Testis (tissue), 3 donors: Measurements from ENCODE around the gene PPP4R1. TPM values are rescaled to one million over a fixed set of nuclear protein-coding genes. Genes with fewer than 3 reads are reported as not detected.

Source experiments
- DNase-seq: peaks from one replicate; pipeline ENCODE4 v3.0.0-alpha.2; 2019
- H3K27ac ChIP-seq, 2 donors: fragments of 200-600 bp; sonication (generic); one replicate each; pipeline ENCODE4 v1.5.1; 2019
- H3K27me3 ChIP-seq: fragments of 200-600 bp; sonication (generic); one replicate; pipeline ENCODE4 v1.5.1; 2019
- H3K36me3 ChIP-seq: fragments of 200-600 bp; sonication (generic); one replicate; pipeline ENCODE4 v1.5.1; 2017; ENCODE audit warnings: low read depth; ENCODE audit errors: missing control alignments
- H3K4me1 ChIP-seq: fragments of 200-600 bp; sonication (generic); one replicate; pipeline ENCODE4 v1.5.1; 2019
- H3K4me3 ChIP-seq, 2 donors: fragments of 200-600 bp; sonication (generic); one replicate each; pipeline ENCODE4 v1.5.1; 2017 to 2019
- H3K9me3 ChIP-seq: fragments of 200-600 bp; sonication (generic); one replicate; pipeline ENCODE4 v1.5.1; 2017
- POLR2A ChIP-seq: fragments of 450-650 bp; IDR thresholded peaks from one replicate; pipeline ENCODE4 v1.6.1; 2017; ENCODE audit warnings: antibody characterized with exemption, mild to moderate bottlenecking, moderate library complexity
- WGBS, 2 donors: methylation state at CpG; one replicate each; pipeline ENCODE4 v1.1.5; 2018; 5-methylcytosine and 5-hydroxymethylcytosine counted together
- intact Hi-C: fragments of 100-400 bp; cut with DNase I; formaldehyde crosslinking; loops from one replicate; pipeline ENCODE4 v1.15.1; 2023; ENCODE audit warnings: low total_unique reads
- polyA plus RNA-seq: library from polyadenylated mRNA; stranded (reverse); fragments of 350-450 nt; fragmentation: Illumina TruSeq; extraction: RNeasy Lipid Tissue Mini Kit (QIAGEN cat#74804); gene quantifications from one replicate; pipeline ENCODE4 v1.2.3, GENCODE V29; 2014; ENCODE audit warnings: low read depth, low replicate concordance; ENCODE audit not compliant: insufficient read depth
- total RNA-seq, 2 donors: library from RNA; depleted of rRNA; stranded (reverse); fragments of >200 nt; gene quantifications; one replicate each; pipeline ENCODE4 v1.2.3, GENCODE V29; 2016
- TF ChIP-seq, protein P1 (sequence below), 3 experiments: fragments of 450-650 bp in 2 of 3; fragments of 200-600 bp in 1 of 3; sonication (generic) in 1 of 3; IDR thresholded peaks; one replicate each; pipeline ENCODE4 v1.5.1; 2016 to 2019; ENCODE audit warnings: antibody characterized with exemption in 3 of 3, mild to moderate bottlenecking in 2 of 3, moderate library complexity in 1 of 3

PPP4R1 gene
- total and polyA plus RNA-seq, 3 donors from 2014 or later = 91.8 to 136 (median 128) TPM

DNA sequence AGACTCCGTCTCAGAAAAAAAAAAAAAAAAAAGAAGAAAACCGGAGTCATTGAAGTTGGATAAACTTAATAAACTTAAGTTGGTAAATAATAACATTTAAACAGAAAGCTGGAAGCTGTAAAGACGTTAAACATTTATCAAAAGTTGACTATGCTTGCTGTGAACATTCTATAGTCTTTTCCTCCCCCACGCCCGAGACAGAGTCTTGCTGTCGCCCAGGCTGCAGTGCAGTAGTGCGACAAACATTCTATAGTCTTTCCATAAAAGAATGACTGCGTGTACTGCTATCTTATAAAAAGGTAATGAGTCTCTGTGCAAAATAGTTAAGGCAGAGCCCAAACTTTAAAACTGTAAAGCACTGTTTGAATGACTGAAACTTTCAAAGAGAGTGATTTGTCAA is 45.2 kb downstream of the PPP4R1 start:
- H3K36me3 ChIP-seq = no peaks in the 10 kb centered on the region
- no peaks in the 10 kb centered on the region for H3K4me1 ChIP-seq
- no peak for DNase-seq
- H3K9me3 ChIP-seq = no peaks in the 10 kb centered on the region
- TF ChIP-seq, protein P1, sequence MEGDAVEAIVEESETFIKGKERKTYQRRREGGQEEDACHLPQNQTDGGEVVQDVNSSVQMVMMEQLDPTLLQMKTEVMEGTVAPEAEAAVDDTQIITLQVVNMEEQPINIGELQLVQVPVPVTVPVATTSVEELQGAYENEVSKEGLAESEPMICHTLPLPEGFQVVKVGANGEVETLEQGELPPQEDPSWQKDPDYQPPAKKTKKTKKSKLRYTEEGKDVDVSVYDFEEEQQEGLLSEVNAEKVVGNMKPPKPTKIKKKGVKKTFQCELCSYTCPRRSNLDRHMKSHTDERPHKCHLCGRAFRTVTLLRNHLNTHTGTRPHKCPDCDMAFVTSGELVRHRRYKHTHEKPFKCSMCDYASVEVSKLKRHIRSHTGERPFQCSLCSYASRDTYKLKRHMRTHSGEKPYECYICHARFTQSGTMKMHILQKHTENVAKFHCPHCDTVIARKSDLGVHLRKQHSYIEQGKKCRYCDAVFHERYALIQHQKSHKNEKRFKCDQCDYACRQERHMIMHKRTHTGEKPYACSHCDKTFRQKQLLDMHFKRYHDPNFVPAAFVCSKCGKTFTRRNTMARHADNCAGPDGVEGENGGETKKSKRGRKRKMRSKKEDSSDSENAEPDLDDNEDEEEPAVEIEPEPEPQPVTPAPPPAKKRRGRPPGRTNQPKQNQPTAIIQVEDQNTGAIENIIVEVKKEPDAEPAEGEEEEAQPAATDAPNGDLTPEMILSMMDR (IDR thresholded peaks at IDR 0.05) = no peak
- TF ChIP-seq POLR2A = no peak
- H3K27ac ChIP-seq = no peak overlapping the region
- intact Hi-C loops = no loop called here
- 84 to 87% methylated on average over 8 of the region's 8 CpGs for WGBS, 2 donors
- no peaks in the 10 kb centered on the region for H3K27me3 ChIP-seq
- no peak overlapping the region for H3K4me3 ChIP-seq

DNA sequence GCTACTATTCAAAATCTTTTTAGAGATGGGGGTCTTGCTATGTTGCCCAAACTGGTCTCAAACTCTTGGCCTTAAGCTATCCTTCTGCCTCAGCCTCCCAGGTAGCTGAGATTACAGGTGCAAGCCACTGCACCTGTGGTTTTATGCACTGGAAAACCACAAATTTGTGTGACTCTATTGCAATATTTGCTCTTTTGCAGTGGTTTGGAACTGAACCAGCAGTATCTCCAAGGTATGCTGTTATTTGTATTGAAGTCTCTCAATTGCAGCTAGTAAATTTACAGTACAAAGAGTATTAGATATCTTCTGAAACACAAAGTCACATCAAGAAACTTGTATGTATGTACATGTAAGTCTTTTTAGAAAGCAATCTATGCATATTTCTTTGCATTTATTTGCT is 46.2 kb downstream of the PPP4R1 start:
- intact Hi-C loops = no loop called here
- Histone ChIP-seq H3K27ac (no peak overlapping the region), H3K36me3 (no peaks in the 10 kb centered on the region), H3K4me1 (no peaks in the 10 kb centered on the region), H3K27me3 (no peaks in the 10 kb centered on the region), H3K4me3 (no peak overlapping the region), H3K9me3 (no peaks in the 10 kb centered on the region)
- DNase-seq = no peak
- TF ChIP-seq, protein P1 (IDR thresholded peaks at IDR 0.05) = no peak
- TF ChIP-seq POLR2A = no peak

DNA sequence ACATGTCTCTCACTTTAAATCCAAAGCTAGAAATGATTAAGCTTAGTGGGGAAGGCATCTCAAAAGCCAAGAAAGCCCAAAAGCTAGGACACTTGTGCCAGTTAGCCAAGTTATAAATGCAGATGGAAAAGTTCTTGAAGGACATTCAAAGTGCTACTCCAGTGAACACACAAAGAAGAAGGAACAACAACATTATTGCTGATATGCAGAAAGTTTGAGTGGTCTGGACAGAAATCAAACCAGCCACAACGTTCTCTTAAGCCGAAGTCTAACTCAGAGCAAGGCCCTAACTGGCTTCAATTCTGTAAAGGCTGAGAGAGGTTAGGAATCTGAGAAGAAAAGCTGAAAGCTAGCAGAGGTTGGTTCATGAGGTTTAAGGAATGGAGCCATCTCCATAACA is 49.0 kb downstream of the PPP4R1 start:
- Histone ChIP-seq H3K36me3 (no peaks in the 10 kb centered on the region), H3K27me3 (no peaks in the 10 kb centered on the region), H3K4me3 (no peak overlapping the region), H3K9me3 (no peaks in the 10 kb centered on the region), H3K4me1 (no peaks in the 10 kb centered on the region), H3K27ac (no peak overlapping the region)
- intact Hi-C loops = no loop called here
- no peak for DNase-seq
- TF ChIP-seq POLR2A = no peak
- TF ChIP-seq, protein P1 (IDR thresholded peaks at IDR 0.05) = no peak
- WGBS, 2 donors = 48 to 61% methylated on average over 2 of the region's 2 CpGs

DNA sequence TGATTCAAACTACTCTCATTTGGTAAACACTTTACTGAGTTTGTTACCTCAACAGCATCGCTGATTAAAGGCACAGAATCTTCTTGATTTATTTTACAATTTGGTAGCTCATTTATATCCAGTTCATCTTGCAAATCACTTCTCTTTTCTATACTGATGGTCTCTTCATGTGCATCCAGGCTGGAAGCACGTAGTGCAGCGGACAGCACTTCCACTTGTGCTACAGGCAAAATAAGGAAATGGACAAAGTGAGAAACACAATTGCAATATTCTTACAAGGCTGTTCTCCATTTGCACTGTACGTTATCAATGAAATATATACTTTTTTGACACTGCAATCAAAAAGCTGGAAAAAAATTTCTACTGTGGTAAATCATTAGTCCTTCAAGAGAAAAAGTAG is 51.0 kb downstream of the PPP4R1 start:
- Histone ChIP-seq H3K4me3 (no peak overlapping the region), H3K9me3 (no peaks in the 10 kb centered on the region), H3K27me3 (no peaks in the 10 kb centered on the region), H3K36me3 (no peaks in the 10 kb centered on the region), H3K27ac (no peak overlapping the region), H3K4me1 (no peaks in the 10 kb centered on the region)
- 74 to 82% methylated on average over 4 of the region's 4 CpGs for WGBS, 2 donors
- TF ChIP-seq, protein P1 (IDR thresholded peaks at IDR 0.05) = no peak
- no peak for TF ChIP-seq POLR2A
- DNase-seq = no peak
- intact Hi-C loops = no loop called here

DNA sequence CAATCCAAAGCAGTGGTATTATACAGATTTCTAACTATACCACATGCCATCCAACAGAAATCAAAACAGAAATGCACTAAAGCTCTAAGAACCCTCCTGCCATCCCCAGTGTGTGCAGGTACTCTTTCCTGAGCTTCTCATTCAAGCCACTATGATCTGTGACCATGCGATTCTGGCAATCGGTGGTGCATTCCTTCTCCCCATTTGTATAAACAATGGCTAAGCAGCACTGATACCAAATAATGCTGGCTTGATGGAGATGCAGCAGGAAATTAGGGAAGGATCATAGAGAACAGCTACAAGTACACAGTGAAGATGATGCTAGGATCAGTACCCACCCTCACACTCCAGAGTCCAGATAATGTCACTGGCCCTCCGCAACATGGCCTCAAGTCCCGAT is 51.8 kb downstream of the PPP4R1 start:
- Histone ChIP-seq H3K4me1 (no peaks in the 10 kb centered on the region), H3K36me3 (no peaks in the 10 kb centered on the region), H3K27me3 (no peaks in the 10 kb centered on the region), H3K4me3 (no peak overlapping the region), H3K27ac (no peak overlapping the region), H3K9me3 (no peaks in the 10 kb centered on the region)
- intact Hi-C loops = no loop called here
- TF ChIP-seq, protein P1 (IDR thresholded peaks at IDR 0.05) = no peak
- TF ChIP-seq POLR2A = no peak
- WGBS, 2 donors = 88 to 94% methylated on average over 4 of the region's 4 CpGs
- no peak for DNase-seq
